ENCODE results near the gene LRRC4C. TPM values are rescaled to one million over a fixed set of nuclear protein-coding genes. Genes with fewer than 3 reads are reported as not detected.

The LRRC4C gene
- total RNA-seq, 1 donor from 2014 or later, result 5.5 TPM

DNA sequence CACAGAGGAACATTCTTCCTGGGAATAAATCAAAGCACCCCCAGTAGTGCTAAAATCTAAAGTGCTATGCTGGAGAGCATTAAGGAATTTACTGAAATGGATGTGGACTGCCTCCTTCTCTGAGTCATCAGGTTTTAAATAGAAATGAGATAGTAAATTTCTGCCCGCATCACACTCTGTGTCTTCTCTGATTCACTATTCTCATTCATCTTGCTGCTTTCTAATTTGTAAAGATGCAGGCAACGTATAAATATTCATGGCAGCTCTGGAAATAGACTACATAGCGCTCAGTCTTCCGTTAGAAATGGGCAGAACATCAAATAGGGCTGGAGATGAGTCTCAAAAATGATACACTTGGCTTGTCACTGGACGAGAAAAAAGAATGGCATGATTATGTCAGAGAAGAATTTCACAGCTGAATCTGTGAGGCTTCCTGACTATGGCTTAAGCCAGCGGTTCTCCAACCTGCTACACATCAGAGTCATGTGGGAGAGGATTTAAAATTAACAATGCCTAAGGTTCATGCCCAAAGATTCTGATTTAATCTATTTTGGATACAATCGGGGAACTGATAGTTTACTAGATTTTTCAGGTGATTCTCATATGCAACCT lies 178.2 kb downstream of the LRRC4C start:
- Mint-ChIP-seq H3K27ac (ENCODE audit: unreplicated experiment) (no peak overlapping the region), H3K9me3 (no peaks in the 10 kb centered on the region), H3K4me3 (no peak overlapping the region), H3K36me3 (ENCODE audit: low read depth) (no peaks in the 10 kb centered on the region), H3K4me1 (peaks cover 50% of the 10 kb centered on the region), H3K27me3 (ENCODE audit: low read depth) (no peaks in the 10 kb centered on the region)
- no peak for DNase-seq (ENCODE audit: low read depth, low spot score)
- TF ChIP-seq, protein P1, sequence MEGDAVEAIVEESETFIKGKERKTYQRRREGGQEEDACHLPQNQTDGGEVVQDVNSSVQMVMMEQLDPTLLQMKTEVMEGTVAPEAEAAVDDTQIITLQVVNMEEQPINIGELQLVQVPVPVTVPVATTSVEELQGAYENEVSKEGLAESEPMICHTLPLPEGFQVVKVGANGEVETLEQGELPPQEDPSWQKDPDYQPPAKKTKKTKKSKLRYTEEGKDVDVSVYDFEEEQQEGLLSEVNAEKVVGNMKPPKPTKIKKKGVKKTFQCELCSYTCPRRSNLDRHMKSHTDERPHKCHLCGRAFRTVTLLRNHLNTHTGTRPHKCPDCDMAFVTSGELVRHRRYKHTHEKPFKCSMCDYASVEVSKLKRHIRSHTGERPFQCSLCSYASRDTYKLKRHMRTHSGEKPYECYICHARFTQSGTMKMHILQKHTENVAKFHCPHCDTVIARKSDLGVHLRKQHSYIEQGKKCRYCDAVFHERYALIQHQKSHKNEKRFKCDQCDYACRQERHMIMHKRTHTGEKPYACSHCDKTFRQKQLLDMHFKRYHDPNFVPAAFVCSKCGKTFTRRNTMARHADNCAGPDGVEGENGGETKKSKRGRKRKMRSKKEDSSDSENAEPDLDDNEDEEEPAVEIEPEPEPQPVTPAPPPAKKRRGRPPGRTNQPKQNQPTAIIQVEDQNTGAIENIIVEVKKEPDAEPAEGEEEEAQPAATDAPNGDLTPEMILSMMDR (conservative IDR thresholded peaks at IDR 0.05), result no peak

- no peak for DNase-seq (ENCODE audit: low read depth, low spot score)
- H3K27me3 Mint-ChIP-seq (ENCODE audit: low read depth), result no peaks in the 10 kb centered on the region
- TF ChIP-seq, protein P1 (conservative IDR thresholded peaks at IDR 0.05), result no peak
- no peak overlapping the region for H3K27ac Mint-ChIP-seq (ENCODE audit: unreplicated experiment)
- no peak overlapping the region for H3K4me3 Mint-ChIP-seq
- peaks cover 6% of the 10 kb centered on the region for H3K36me3 Mint-ChIP-seq (ENCODE audit: low read depth)
- peaks cover 10% of the 10 kb centered on the region for H3K9me3 Mint-ChIP-seq
- peaks cover 8% of the 10 kb centered on the region for H3K4me1 Mint-ChIP-seq
Observed at GRCh38 chr11:41274831-41275230, 184.6 kb downstream of the LRRC4C start.

GRCh38 chr11:41273908-41274307 lies 185.5 kb downstream of the LRRC4C start:
- no peak overlapping the region for H3K27ac Mint-ChIP-seq (ENCODE audit: unreplicated experiment)
- TF ChIP-seq, protein P1 (conservative IDR thresholded peaks at IDR 0.05), result no peak
- H3K4me1 Mint-ChIP-seq, result peaks cover 8% of the 10 kb centered on the region
- peaks cover 6% of the 10 kb centered on the region for H3K36me3 Mint-ChIP-seq (ENCODE audit: low read depth)
- H3K4me3 Mint-ChIP-seq, result no peak overlapping the region
- no peak for DNase-seq (ENCODE audit: low read depth, low spot score)
- H3K9me3 Mint-ChIP-seq, result peaks cover 10% of the 10 kb centered on the region
- H3K27me3 Mint-ChIP-seq (ENCODE audit: low read depth), result no peaks in the 10 kb centered on the region

GRCh38 chr11:41267451-41267850 lies 192.0 kb downstream of the LRRC4C start:
- TF ChIP-seq, protein P1 (conservative IDR thresholded peaks at IDR 0.05), result no peak
- no peaks in the 10 kb centered on the region for H3K36me3 Mint-ChIP-seq (ENCODE audit: low read depth)
- H3K27ac Mint-ChIP-seq (ENCODE audit: unreplicated experiment), result no peak overlapping the region
- no peak for DNase-seq (ENCODE audit: low read depth, low spot score)
- peaks cover 4% of the 10 kb centered on the region for H3K9me3 Mint-ChIP-seq
- H3K4me1 Mint-ChIP-seq, result peaks cover 4% of the 10 kb centered on the region
- H3K27me3 Mint-ChIP-seq (ENCODE audit: low read depth), result no peaks in the 10 kb centered on the region
- H3K4me3 Mint-ChIP-seq, result no peak overlapping the region

GRCh38 chr11:41256041-41256440 lies 203.4 kb downstream of the LRRC4C start:
- no peaks in the 10 kb centered on the region for H3K27me3 Mint-ChIP-seq (ENCODE audit: low read depth)
- peaks cover 6% of the 10 kb centered on the region for H3K9me3 Mint-ChIP-seq
- H3K4me3 Mint-ChIP-seq, result no peak overlapping the region
- no peaks in the 10 kb centered on the region for H3K4me1 Mint-ChIP-seq
- no peak for DNase-seq (ENCODE audit: low read depth, low spot score)
- TF ChIP-seq, protein P1 (conservative IDR thresholded peaks at IDR 0.05), result no peak
- H3K36me3 Mint-ChIP-seq (ENCODE audit: low read depth), result peaks cover 3% of the 10 kb centered on the region
- no peak overlapping the region for H3K27ac Mint-ChIP-seq (ENCODE audit: unreplicated experiment)

All from neural crest cell (in vitro differentiated cells).